HG03521 (cell line): ENCODE results near the gene ALX1.

Experiments
- ATAC-seq: cut with Tn5 transposase; IDR thresholded peaks from one replicate; pipeline ENCODE4 v1.9.1; 2021; ENCODE audit warnings: mild to moderate bottlenecking, moderate library complexity; ENCODE audit not compliant: unreplicated experiment

Gene ALX1

DNA sequence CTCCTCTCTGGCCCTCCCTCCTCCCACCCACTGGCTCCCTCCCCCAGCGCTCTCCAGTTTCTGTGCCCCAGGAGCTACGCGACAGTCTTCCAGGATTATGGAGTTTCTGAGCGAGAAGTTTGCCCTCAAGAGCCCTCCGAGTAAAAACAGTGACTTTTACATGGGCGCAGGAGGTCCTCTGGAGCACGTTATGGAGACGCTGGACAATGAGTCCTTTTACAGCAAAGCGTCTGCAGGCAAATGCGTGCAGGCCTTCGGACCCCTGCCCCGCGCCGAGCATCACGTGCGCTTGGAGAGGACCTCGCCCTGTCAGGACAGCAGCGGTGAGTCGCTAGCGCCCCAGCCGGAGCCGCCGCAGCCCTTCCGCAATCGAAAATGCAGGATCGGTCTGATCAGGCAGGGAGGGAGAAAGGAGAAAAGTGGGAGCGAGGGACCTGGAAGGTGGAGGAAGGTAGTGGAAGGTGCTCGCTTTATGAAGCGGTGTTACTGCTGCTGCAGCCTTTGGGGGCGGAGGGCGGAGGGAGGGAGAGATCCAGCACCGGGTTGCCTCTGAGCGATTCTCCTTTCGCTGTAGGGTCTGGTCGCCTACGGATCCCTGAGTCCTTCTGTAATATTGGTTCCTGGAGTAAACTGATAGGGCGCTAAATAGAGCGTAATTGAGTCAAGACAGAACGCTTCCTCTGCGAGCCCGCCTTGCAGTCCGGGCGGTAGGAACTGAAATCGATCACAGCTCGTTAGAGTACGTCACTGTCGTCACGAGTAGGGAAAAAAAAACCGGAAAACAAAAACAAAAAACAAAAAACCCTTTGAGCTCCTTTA is at the start of gene ALX1:
ALX1 (plus strand) TSS at position 56 of the 819 bp plus-strand sequence; CDS start at position 98, 42 bp downstream.
- peak; percentile 57 for ATAC-seq

DNA sequence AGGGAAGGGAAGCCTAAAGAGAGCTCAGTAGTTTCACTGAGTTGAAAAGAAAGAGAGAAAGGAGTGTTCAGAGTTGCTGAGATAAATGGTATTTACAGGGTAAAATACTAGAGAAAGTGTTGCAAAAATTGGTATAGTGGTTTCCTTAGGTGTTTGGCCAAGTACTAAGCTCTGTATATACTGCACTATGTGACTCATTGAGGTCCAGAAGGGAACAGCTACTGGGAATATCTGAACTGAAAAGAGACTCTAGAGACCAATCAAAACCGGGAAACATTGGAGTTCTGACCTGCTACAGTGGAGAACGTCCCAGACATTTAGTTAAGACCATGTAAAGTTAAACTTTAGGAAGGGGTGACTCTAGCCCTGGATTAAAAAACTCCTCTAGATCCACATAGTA is 42.7 kb upstream of the ALX1 start:
- no peak for ATAC-seq

- ATAC-seq, result no peak
These were observed 35.5 kb upstream of the ALX1 start for GRCh38 chr12:85244561-85244960.

- ATAC-seq, result no peak
These were observed 26.2 kb upstream of the ALX1 start for GRCh38 chr12:85253853-85254252.

- ATAC-seq, result no peak
These were observed 22.3 kb upstream of the ALX1 start for GRCh38 chr12:85257671-85258070.

DNA sequence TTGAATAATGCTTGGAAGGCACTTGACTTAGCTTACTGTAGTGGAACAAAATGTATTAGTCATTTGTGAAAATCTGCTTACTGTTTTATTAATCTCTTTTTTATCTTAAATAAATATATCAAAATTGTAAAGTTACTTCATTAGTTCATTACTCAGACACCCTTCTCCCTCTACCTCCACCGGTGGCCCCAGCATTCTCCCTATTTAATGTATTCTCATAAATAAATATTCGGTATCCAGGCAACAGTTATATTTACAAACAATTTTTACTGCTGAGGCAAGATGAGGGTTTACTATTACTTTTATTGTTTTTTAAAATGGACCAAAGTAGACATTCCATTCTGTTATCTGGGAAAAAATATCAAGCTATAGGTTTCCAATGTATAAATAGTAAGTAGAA is 19.6 kb upstream of the ALX1 start:
- no peak for ATAC-seq

DNA sequence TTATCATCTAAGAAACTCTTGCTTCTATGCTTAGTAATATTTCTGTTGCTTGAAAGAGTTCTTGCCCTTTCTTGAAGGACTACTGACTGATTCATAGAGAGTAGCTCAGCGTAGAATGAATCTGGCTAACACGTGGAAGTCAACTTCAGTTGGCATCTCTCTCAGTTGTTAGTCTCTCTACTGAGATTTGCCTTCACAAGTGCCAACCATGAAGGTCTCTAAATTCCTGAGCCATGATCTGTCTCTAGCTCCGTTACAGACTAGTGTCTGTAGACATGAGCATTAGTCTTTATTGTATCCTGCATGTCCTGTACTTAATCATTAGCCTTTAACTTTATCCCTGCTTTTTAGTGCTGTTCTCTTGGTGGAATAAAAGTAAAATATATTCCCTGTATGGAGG is 19.1 kb upstream of the ALX1 start:
- no peak for ATAC-seq

DNA sequence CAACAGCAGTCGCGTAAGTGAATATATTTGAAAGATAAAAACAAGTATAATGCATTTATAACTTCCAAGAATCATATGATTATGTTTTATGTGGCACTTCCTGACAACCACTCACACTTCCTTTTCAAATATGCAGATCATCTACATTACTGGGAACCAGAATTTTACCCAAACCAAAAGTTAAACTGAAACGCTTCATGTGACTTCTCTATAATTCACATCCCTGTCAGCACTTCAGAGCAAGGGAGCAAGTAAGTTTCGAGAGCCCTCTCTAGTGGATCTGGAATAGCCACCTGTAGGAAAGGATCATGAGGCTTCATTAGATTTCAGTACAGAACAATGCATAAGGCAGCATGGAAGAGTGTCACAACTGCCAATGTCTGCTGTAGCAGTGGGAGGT is 13.7 kb upstream of the ALX1 start:
- no peak for ATAC-seq

GRCh38 chr12:85273381-85274314 is 6.4 kb upstream of the ALX1 start:
- ATAC-seq, result no peak

DNA sequence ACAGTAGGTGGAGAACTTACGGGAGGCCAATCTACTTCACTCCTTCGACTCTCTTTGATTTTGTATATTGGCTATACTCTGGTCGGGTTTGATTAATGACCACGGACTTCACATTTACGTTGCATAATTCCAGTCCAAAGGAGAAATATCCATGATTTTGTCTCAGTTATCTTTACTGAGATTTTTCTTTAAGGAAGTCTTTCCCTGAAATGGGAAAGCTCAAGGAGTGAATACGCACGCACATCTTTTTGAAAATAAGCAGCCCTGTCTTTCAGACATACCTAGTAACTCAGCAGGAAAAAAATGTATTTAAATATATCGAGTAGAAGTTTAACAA is 5.7 kb upstream of the ALX1 start:
- no peak for ATAC-seq

DNA sequence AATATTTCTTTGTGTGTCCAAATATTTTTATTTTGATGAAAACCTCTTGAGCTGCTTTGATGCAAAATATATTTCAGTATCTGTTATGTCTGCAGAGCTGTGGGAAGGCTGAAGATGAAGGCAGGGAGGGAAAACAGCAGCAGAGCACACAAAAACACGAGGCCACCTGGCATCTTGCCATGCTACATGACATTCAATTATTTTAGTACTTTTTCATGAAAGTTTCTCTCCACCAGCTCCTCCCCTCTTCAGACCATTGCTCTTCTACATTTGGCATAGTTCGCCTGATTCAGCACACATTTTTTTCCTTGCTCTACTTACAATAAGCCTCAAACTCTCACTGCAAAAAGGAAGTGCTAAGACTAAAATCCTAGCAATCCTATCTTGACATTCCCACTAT is 4.6 kb upstream of the ALX1 start:
- no peak for ATAC-seq

DNA sequence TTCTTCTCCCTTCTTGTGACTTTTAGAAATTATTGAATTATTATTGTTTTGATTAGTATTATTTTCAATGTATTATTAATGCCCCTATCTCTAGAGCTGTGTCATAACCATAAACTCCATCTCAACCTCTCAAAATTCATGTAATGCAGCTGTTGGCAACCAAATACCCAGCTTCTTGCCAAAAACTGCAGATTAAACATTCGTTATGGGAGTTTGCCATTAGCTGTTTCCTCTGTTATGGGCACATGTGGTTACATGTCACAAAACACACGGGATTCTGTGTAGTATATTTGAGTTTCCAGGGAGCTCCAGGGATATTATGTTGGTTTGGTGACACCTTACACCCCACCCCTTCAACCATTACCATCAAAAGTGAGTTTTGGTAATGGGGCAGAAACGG is 2.8 kb upstream of the ALX1 start:
- no peak for ATAC-seq

DNA sequence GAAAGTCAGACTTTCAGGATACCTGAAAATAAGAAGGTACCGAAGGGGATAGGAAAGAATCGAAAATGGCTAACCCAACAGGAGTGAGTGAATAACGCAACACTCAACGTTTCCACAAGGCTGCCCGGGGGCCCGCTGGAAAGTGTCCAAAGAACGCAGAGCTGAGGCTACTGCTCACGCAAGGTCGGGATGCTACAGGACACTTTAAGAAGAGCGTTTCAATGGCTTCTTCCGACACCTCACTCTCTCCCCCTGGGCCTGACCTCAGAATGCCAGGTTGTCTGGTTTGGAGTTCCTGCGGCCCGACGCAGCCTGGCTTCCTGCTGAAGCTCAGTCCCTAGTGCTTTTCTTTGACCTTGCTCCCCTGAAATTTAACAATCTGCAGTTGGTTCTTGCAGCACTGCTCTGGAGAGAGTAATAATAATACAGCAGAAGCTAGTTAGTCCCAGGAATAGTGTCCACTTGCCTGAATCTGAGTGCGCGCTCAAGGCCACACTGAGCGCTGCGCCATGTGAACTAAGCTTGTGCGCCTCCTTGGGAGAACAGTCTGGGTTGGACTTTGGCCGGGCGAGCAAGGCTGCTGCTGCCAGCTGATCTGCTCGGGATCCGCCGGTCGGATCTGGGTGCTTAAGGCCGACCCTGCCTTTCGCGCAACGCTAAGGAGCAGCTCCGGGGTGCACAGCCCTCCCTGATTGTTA is 2.0 kb upstream of the ALX1 start:
- ATAC-seq, result no peak

DNA sequence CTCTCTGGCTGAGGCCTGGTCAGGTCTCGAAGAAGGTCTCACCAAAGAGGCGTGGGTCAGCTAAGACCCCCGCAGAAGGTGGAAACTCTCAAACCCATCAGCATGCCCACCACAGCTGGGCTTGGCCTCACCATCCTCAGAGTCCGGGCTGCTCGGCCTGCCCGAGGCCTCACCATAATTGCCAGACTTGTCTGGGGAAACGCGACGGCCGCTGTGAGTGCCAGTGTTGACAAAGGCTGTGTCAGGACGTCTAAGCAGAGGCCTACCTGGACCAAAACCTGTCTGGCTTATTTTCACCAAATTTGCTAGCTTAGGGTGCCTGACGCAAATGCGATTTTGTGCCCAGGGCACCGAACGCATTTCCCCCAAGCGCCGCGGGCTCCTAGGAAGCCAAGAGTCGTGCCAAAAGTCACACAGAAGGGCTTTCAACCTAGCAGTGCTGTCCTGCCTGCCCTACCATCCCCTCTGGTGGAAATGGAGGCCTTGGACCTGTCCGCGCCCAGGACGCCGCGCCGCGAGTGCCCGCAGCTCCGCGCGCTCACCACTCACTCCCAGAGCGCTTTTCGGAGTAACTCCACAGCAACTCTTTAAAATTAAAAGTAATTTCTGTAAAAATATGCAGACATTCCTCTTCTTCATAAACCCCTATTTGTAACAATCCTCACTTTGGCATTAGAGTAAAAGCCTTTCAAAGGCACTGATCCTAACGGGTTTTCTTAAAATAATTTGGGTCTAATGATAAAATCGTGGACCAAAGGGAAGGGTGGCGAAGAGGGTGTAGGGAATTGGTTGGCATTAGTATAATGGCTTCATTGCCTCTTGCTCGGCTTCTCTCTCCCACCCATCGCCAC is 1.2 kb upstream of the ALX1 start:
- no peak for ATAC-seq

DNA sequence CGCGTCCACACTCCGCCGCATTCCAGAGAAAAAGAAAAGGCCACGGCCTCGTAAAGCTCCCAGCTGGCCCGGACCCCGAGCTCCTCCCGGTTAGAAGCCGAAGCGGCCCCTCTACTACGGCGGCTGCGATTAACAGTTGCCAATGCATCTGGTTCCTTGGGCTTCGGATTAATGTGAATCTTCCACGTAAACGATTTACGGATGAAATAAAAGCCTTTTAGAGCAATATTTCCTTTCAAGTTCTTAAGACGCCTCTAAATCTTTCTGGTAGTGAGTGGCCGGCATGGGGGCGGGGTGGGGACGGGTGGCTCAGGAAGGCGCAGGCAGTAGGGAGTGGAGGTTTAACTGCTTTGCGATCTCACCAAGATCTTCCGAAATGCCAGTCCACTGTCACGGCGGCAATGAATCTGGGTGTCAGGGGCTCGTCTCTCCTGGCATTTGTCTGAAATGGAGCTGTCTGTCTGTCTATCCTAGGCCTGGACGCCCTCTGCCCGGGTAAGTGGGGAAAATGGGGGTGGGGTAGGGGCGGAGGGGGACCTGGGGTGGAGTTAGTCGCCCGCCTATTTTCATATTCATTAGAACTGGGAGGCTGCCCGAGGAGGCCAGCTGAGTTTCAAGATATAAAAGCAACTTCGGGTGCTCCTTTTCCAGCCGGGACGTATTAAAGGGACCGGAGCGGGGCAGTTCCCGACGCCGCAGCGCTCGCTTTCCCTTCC is 413 bp upstream of the ALX1 start:
- peak; percentile 13 for ATAC-seq

GRCh38 chr12:85280984-85281630 is 1.1 kb downstream of the ALX1 start:
- no peak for ATAC-seq

DNA sequence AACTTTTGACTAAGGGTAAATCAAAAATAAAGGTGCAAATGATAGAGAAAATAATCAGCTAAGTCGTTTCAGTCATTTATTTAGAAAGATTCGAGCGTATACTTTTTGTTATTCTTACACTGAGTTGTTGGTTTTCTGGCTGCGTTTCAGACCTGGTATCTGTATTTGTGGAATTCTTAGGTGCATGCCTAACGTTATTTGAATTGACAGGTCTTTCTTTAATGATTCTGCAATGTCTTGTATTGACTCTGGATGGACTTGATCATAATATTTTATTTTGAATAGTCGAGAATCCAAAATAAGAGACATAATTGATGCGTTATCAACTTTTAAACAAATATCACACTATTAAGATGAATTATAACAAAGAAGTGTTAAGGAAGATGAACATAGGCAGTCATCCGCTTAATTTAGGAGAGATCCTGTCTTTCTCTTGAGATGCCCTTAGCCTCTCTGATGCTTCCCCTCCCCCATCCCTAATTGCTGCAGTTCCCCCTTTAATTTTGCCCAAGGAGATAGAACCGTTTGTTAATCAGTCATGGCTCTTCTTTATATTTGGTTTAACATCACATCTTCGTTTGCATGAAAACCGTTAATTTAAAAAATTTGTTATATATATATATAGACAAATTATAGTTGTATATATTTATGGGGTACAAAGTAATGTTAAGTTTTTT is 1.8 kb downstream of the ALX1 start:
- ATAC-seq, result no peak

- ATAC-seq, result no peak
These were observed 3.5 kb downstream of the ALX1 start for GRCh38 chr12:85283560-85283959.

DNA sequence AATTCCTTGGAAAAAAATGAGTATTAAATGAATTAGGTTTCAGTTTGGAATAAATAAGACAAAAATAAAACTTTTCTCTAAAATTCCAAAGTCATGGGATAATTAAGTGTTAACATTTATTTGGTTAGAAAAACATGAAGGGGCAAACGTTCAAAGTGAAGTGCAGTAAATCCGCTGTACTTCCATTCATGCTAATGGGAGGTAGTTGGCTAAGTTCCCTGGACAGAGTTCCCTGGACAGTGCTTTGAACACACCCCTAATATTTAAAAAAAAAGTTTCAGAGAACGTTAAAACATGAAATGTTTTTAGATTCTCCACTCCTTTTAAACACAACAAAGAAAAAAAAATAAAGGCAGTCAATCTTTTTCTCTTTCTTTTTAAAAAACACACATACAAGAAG is 16.3 kb downstream of the ALX1 start:
- no peak for ATAC-seq
